ENCODE measurements around the gene CCDC127.

Gene CCDC127

DNA sequence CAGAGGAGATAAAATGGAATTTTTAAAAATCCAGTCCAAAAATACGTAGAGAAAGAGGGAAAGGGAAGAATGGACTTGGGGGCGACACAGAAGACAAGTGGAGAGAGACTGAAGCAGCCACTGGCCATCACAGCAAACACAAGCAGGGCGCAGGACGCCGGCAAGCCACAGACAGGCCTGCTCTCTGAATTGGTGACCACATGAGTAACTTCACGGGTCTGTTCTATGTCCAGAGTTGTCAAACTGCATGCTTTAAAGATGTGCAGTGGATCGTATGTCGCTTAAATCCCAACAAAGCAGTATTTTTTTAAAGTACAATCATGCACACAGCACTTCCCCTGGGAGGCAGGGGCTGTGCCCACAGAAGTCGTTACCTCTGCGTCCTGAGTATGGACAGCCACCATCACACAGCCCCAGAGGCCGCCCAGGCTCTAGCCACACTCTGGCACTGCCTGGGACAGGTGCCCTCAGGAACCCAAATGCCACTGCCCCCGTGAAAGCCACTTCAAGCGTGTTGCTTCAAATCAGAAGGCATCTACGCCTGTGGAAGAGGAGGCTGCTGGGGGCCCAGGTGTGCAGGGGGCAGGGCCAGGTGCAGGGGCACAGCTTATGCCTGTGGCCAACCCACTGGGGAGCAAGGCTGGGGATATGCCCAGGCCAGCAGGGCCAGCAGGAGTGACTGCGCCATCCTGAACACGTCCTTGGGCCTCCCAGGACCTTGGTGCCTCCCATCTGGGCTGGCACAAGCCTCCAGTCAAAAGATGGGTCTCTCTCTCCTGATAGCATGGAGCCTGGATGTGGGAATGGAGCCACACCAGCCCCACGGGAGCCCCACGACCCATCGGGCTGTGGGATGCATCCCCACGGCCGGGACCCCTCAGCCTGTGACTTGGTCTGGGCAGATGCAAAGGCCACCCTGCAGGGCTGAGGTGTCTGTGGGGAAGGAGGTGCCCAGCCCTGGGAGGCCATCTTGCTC lies 32.6 kb downstream of the CCDC127 start:
- no peak overlapping the region for H3K27ac ChIP-seq
- no peaks in the 10 kb centered on the region for H3K9me3 ChIP-seq (ENCODE audit: severe bottlenecking)
- no peak overlapping the region for H3K4me3 ChIP-seq (ENCODE audit: low read depth, low read length)
- no peaks in the 10 kb centered on the region for H3K27me3 ChIP-seq (ENCODE audit: insufficient read depth, low read depth, severe bottlenecking)
- TF ChIP-seq, protein P1, sequence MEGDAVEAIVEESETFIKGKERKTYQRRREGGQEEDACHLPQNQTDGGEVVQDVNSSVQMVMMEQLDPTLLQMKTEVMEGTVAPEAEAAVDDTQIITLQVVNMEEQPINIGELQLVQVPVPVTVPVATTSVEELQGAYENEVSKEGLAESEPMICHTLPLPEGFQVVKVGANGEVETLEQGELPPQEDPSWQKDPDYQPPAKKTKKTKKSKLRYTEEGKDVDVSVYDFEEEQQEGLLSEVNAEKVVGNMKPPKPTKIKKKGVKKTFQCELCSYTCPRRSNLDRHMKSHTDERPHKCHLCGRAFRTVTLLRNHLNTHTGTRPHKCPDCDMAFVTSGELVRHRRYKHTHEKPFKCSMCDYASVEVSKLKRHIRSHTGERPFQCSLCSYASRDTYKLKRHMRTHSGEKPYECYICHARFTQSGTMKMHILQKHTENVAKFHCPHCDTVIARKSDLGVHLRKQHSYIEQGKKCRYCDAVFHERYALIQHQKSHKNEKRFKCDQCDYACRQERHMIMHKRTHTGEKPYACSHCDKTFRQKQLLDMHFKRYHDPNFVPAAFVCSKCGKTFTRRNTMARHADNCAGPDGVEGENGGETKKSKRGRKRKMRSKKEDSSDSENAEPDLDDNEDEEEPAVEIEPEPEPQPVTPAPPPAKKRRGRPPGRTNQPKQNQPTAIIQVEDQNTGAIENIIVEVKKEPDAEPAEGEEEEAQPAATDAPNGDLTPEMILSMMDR (IDR thresholded peaks at IDR 0.05; ENCODE audit: low read depth, low read length): no peak
- no peak for DNase-seq
- no peaks in the 10 kb centered on the region for H3K36me3 ChIP-seq

DNA sequence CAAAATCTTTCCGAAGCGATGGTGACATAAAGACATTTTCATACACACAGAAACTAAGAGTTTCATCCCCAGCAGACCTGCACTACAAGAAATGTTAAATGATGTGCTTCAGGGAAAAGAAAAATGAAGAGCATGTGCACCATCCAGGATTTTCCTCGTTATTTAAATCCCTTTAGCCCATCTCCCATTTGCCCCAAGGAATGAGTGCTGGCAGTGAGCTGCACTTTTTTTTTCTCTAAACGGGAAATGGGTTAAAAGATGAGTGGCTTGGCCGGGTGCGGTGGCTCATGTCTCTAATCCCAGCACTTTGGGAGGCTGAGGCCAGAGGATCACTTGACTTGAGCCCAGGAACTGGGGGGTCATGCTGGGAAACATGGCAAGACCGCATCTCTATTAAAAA lies 33.5 kb downstream of the CCDC127 start:
- Histone ChIP-seq H3K36me3 (no peaks in the 10 kb centered on the region), H3K4me3 (ENCODE audit: low read depth, low read length) (no peak overlapping the region)

DNA sequence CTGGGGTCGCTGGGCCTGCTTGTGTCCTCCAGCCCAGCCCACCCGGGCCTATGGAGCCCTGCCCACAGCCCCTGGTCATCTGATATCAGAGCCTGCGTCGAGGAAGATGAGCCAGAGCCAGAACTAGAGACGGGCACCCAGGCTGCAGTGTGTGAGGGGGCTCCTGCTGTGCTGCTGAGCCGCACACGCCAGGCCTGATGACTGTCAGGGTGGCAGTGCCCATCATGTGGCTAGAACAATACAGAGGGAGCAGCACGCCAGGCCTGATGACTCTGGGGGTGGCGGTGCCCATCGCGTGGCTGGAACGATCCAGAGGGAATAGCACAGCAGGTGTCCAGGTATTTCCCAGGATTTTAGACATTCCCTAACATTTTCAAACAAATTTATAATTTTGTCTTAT lies 35.8 kb downstream of the CCDC127 start:
- Histone ChIP-seq H3K9me3 (ENCODE audit: severe bottlenecking) (no peaks in the 10 kb centered on the region), H3K4me3 (ENCODE audit: low read depth, low read length) (no peak overlapping the region), H3K36me3 (no peaks in the 10 kb centered on the region), H3K27ac (no peak overlapping the region), H3K27me3 (ENCODE audit: insufficient read depth, low read depth, severe bottlenecking) (peaks cover 4% of the 10 kb centered on the region)
- TF ChIP-seq, protein P1 (IDR thresholded peaks at IDR 0.05; ENCODE audit: low read depth, low read length): no peak
- DNase-seq: no peak

More for the DNA sequence above, 33.5 kb downstream of the CCDC127 start:
- Histone ChIP-seq H3K27me3 (ENCODE audit: insufficient read depth, low read depth, severe bottlenecking) (peaks cover 4% of the 10 kb centered on the region), H3K27ac (no peak overlapping the region), H3K9me3 (ENCODE audit: severe bottlenecking) (no peaks in the 10 kb centered on the region)
- TF ChIP-seq, protein P1 (IDR thresholded peaks at IDR 0.05; ENCODE audit: low read depth, low read length): no peak
- no peak for DNase-seq

DNA sequence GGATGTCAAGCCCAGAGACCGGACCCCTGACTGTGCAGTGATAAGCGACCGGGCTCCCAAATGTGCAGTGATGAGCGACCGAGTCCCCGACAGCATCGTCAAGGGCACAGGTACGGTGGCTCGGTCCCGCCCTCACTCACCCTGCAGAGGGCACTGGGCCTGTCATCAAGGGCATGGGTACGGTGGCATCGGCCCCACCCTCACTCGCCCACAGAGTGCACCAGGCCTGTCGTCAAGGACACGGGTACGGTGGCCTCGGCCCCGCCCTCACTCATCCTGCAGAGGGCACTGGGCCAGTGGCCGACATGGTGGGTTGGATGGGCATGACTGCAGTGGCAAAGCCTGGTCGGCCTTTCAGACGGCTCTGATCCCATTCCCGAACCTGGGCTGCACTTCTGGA lies 36.4 kb downstream of the CCDC127 start:
- Histone ChIP-seq H3K27me3 (ENCODE audit: insufficient read depth, low read depth, severe bottlenecking) (peaks cover 4% of the 10 kb centered on the region), H3K36me3 (no peaks in the 10 kb centered on the region), H3K9me3 (ENCODE audit: severe bottlenecking) (no peaks in the 10 kb centered on the region), H3K4me3 (ENCODE audit: low read depth, low read length) (no peak overlapping the region), H3K27ac (no peak overlapping the region)
- TF ChIP-seq, protein P1 (IDR thresholded peaks at IDR 0.05; ENCODE audit: low read depth, low read length): no peak
- no peak for DNase-seq

DNA sequence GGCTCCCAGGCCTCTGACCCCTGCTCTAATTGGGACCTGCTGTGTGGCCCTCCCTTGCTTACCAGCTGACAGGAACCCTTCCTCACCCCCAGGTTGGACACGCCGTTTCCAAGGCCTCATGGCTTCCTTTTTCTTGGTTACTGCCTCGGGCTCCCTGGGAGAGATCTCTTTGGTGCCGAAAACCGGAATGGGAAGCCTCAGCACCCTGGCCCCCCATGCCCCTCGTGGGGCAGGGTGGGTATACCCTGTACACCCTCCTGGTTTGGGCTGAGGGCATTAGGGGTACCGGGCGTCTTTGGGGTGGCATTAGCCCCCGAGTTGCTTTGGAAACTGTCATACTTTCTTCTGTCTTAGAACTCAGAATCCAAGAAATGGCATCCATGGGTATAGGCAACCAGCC lies 36.8 kb downstream of the CCDC127 start:
- TF ChIP-seq, protein P1 (IDR thresholded peaks at IDR 0.05; ENCODE audit: low read depth, low read length): no peak
- DNase-seq: no peak

More for the DNA sequence above, 36.8 kb downstream of the CCDC127 start:
- H3K27me3 ChIP-seq (ENCODE audit: insufficient read depth, low read depth, severe bottlenecking): peaks cover 4% of the 10 kb centered on the region
- H3K36me3 ChIP-seq: no peaks in the 10 kb centered on the region
- no peaks in the 10 kb centered on the region for H3K9me3 ChIP-seq (ENCODE audit: severe bottlenecking)
- no peak overlapping the region for H3K4me3 ChIP-seq (ENCODE audit: low read depth, low read length)
- H3K27ac ChIP-seq: no peak overlapping the region
